Adipose tissue (tissue), 3 donors: ENCODE data around the gene ATP6V1C2. TPM values are rescaled to one million over a fixed set of nuclear protein-coding genes. Genes with fewer than 3 reads are reported as not detected.

Source experiments
- H3K27ac ChIP-seq: one replicate; pipeline ENCODE4 v1.5.1; 2013; ENCODE audit warnings: low read depth, low read length
- WGBS, 3 donors: extraction: QIAGEN DNeasy Blood & Tissue Kit; methylation state at CpG; one replicate each; pipeline ENCODE4 v1.1.7; 2013; 5-methylcytosine and 5-hydroxymethylcytosine counted together
- polyA plus RNA-seq, 3 donors: library from polyadenylated mRNA; stranded (reverse); fragments of 200-250 nt; gene quantifications; one replicate each; pipeline ENCODE4 v1.2.3, GENCODE V29; 2013
- donor health status: healthy with polysubstance abuse.
- donor health status: Bipolar disorder and iron deficiency.
- donor health status: healthy.

The ATP6V1C2 gene, protein sequence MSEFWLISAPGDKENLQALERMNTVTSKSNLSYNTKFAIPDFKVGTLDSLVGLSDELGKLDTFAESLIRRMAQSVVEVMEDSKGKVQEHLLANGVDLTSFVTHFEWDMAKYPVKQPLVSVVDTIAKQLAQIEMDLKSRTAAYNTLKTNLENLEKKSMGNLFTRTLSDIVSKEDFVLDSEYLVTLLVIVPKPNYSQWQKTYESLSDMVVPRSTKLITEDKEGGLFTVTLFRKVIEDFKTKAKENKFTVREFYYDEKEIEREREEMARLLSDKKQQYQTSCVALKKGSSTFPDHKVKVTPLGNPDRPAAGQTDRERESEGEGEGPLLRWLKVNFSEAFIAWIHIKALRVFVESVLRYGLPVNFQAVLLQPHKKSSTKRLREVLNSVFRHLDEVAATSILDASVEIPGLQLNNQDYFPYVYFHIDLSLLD
- polyA plus RNA-seq, result 1 to 10 TPM in 1 of 3 donors, under 1 TPM in 2; 0.79 to 1.7 (median 0.82) TPM

DNA sequence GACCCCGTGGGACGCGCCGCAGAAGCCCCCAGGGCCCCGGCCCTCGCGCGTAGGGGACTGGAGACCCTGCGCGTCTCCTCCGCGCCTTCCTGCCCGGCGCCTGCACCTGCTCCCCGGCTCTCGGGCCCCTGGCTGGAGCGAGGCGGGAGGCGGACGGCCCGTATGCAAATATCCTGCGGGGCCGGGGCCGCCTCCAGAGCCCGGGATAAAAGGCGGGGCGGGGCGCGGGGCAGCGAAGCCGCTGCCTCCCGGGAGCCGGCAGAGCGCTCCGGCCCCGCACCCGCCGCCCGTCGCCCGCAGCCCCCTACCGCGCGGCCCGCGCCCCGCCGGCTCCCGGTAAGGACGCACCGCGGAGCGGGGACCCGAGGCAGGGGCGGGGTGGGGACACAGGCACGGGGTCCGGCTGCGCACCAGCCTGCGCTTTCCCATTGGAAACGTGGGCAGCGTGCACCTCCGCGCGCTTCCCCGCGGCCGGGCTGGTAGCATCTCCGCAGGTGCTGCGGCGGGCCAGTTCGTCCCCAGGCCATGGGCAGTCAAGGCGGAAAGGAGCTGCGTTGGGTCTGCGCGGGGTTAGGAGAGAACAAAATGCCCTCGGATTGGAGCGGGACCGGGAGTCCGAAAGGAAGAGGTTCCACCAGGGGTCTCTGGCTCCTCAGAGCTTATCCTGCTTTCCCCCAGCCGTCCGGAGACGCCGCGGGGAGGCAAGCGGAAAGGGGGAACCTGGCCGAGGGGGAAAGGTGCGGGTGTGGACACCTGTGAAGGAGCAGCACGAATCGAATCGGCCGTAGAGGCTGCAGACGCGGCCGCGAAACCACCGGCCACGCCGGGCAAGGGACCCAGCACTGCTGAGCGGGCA is at the start of gene ATP6V1C2:
TSS of gene ATP6V1C2 (plus strand) at position 235 of the 856 bp plus-strand sequence. CDS start 1,220 bp downstream, outside the sequence.
- WGBS, 3 donors, result 1% methylated on average over 68 to 99 of the region's 99 CpGs
- H3K27ac ChIP-seq, result no peak within 1 kb of the TSS

DNA sequence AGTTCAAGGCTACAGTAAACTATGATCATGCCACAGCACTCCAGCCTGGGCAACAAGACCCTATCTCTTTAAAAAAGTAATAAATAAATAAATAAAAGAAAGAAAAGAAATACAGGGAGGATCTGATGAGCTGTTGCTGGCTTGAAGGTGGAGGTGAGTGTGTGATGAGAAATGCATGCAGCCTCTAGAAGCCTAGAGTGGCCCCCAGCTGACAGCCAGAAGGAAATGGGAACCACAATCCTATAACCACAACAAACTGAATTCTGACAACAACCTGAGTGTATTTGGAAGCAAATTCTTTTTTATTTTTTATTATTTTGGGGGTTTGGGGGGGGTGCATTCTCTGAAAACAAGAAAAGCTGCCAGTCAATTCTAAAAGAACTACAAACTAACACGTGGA is 46.3 kb upstream of the ATP6V1C2 start:
- no peak overlapping the region for H3K27ac ChIP-seq
- WGBS, 3 donors, result 53 to 85% (median 54%) methylated on average over 1 of the region's 1 CpG

DNA sequence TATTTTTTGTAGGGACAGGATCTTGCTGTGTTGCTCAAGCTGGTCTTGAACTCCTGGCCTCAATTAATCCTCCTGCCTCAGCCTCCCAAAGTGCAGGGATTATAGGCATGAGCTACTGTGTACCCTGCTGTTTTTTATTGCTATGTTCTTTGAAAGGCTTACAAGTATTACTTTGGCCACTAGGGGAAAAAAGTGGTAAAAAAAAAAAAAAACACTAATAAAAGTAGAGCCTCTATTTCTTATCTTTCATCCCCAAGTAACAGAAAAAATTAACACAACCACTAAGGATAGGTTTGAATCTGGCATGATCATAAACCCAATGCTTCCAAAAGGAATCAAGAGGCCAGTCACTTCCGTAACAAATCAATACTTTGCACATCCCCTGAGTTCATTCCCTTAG is 43.2 kb upstream of the ATP6V1C2 start:
- no peak overlapping the region for H3K27ac ChIP-seq
- 95 to 100% (median 98%) methylated on average over 1 of the region's 1 CpG for WGBS, 3 donors

DNA sequence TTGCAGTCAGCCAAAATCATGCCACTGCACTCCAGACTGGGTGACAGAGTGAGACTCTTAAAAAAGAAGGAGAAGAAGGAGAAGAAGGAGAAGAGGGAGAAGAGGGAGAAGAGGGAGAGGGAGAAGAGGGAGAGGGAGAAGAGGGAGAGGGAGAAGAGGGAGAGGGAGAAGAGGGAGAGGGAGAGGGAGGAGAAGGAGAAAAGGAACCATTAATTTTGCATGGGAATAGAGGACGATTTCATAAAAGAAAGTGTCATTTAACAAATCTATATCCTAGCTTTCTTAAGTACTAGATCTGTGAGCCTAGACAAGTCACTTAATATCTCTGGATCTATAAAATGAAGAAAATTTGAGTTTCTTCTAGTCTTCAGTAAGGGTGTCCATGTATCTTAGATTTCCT is 41.2 kb upstream of the ATP6V1C2 start:
- H3K27ac ChIP-seq, result no peak overlapping the region
- WGBS, 3 donors, result 57 to 100% (median 71%) methylated on average over 1 of the region's 1 CpG

DNA sequence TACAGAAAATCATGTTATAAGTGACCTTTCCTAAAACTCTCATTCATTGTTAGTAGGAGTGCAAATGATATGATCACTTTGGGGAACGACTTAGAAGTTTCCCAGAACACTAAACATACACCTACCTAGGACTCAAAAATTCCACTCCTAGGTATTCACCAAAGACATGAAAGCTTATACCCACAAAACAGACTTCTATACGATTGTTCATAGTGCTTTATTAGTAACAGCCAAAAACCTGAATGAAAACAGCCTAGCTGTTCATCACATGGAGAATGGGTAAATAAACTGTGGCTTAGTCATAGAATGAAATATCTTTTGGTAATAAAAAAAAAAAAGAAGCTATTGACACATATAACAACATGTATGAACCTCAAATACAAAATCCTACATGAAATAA is 40.5 kb upstream of the ATP6V1C2 start:
- no peak overlapping the region for H3K27ac ChIP-seq
- 85 to 93% (median 92%) methylated on average over 2 of the region's 2 CpGs for WGBS, 3 donors

DNA sequence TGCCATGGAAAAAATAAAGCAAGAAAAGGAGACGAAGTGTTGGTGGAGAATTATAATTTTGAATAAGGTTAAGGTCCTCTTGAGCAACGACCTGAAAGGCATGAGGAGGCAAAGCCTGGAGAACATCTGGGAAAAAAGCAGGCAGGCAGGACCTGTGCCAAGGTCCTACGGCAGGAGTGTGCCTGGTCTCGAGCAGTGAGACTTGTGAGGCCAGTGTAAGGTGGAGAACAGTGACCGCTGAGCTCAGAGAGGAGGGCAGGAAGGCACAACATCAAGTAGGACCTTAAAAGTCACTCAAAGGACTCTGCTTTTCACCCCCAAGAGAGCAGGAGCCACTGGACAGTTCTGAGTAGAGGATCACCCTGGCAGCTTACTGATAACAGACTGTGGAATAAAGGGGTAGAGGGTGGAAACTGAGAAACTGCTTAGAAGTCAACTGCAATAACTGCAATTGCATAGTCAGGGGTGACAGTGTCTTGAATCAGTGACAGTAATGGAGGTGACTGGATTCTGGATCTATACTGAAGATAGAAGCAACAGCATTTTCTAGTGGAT is 35.2 kb upstream of the ATP6V1C2 start:
- WGBS, 3 donors, result 37 to 72% (median 59%) methylated on average over 5 of the region's 5 CpGs
- no peak overlapping the region for H3K27ac ChIP-seq

DNA sequence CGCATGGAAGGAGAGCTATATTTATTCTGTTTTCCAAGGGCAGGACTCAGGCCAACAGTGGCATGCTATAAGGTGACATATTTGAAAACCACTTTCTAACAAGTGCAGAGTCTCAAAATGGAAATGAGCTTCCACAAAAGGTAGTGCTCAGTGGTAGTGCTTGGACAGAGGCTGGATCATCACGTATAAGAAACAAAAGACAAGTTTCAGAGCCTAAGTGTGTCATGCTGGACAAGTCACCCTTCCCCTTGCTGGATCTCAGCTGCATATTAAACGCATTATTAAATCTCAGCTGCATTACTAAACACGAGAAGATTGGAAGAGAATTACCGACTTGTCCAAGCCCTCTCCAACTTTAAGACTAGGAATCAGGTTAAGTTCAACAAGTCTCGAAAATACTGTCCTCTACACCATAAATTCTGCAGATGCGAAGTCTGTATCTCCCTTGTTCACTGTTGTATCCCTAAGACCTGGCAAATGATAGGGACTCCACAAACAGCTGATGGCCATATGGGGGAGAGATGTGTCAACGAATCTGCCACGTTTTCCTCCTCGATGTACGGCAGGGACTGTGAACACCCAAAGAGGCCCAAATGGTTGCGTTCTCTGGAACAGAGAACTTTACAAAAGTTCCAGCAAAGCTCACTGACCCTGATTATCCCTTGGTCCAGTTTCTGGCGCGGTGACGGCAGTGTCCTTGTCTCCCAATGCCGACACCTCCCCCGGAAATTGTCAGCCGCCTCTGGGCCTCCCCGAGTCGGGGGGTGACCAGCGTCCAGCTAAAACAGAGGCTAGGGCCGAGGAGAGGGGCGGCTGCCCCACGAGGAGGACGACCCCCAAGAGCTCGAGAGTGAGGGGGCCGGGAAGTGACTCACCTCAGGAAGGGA is 32.3 kb upstream of the ATP6V1C2 start:
- 3 to 6% (median 5%) methylated on average over 27 of the region's 27 CpGs for WGBS, 3 donors
- H3K27ac ChIP-seq, result peak overlapping the region; percentile 5

DNA sequence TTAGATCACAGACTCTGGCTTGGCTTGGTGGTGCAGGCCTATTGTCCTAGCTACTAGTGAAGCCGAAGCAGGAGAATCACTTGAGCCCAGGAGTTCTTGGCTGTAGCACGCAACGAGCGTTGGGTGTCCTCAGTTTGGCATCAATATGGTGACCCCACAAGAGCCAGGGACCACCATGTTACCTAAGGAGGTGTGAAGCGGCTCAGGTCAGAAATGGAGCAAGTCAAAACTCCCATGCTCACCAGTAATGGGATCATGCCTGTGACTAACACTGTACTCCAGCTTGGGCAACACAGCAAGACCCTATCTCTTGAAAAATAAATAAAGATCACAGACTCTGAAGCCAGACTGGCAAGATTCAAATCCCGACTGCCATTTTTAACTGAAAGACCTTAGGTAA is 29.9 kb upstream of the ATP6V1C2 start:
- WGBS, 3 donors, result 93 to 95% (median 95%) methylated on average over 6 of the region's 6 CpGs

DNA sequence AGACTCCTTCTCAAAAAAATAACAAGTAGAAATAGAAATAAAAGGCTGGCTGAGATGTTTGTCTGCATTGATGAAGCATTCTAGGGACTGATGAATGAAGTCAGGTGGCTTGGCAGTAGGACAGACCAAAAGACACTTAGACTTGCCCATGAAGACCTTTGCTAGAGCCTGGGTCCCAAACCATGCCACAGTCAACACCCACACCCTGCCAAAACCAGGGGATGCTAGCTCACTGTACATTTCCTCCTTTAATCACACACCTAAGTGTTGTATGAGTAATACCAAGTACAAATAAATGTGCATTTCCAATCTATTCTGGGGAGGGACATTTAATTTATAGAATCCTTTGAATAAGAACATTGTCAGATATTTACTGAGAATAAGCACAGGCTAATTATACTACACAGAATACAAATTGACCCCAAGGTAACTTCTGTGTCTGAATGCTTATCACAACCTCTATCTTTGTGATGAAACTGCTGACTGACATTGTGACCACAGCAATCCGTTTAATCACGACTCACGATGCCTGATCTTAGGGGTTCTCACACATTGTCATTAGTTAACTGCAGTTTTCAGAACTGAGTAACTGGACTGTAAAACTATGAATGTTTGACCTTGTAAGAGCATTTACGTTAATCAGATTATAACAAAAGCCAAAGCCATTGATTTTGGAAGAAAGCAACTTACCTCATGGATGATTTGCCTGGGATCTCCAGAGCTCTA is 21.2 kb upstream of the ATP6V1C2 start:
- no peak overlapping the region for H3K27ac ChIP-seq
- WGBS, 3 donors, result 66 to 77% (median 72%) methylated on average over 4 of the region's 4 CpGs

More for the DNA sequence above, 29.9 kb upstream of the ATP6V1C2 start:
- H3K27ac ChIP-seq, result no peak overlapping the region

DNA sequence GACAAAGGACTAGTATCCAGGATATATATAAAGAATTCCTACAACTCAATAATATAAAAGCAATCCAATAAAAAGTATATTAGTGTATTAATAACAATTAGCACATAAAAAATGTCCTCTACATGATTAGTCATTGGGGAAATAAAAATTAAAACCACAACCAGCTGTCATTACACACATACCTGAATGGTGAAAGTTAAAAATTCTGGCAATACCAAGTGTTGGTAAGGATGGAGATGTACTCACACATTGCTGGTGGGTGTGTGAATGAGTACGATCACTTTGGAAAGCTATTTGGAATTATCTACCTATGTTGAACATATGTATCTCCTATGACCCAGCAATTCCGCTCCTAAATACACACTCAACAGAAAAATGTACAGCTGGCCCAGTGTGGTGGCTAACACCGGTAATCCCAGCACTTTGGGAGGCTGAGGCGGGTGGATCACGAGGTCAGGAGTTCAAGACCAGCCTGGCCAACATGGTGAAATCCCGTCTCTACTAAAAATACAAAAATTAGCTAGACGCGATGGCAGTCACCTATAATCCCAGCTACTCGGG is 17.3 kb upstream of the ATP6V1C2 start:
- WGBS, 3 donors, result 87 to 92% (median 89%) methylated on average over 9 of the region's 9 CpGs
- no peak overlapping the region for H3K27ac ChIP-seq

DNA sequence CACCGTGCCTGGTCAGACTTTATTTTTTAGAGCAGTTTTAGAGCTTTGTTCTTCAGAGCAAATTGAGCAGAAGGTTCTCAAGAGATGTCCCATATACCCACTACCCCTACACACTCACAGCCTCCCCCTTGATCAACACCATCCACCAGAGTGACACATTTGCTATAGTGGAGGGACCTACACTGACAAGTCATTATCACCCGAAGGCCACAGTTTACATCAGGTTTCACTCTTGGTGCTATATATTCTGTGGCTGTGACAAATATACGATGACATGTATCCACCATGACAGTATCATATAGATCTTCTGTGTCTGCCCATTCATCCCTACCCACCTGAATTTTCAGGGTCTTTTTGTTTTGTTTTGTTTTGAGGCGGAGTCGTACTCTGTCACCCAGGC is 15.4 kb upstream of the ATP6V1C2 start:
- no peak overlapping the region for H3K27ac ChIP-seq
- 90 to 94% (median 93%) methylated on average over 5 of the region's 5 CpGs for WGBS, 3 donors

DNA sequence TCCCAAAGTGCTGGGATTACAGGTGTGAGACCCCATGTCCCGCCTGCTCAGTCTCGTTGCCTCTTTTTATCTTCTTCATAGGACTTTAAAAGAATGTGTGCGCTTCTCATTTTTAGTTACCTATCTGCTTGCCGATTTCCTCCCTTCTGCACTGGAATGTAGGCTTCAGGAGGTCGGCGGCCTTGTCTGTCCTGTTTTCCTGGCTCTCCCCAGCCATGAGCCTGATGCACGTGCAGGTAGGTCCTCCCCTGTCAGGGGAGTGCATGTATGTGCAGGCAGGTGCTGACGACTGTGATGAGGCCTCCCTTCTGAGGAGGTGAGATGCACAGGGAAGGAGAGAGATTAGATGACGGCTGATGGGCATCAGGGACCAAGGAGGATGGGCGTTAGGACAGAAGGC is 13.6 kb upstream of the ATP6V1C2 start:
- WGBS, 3 donors, result 50 to 73% (median 70%) methylated on average over 10 of the region's 10 CpGs
- H3K27ac ChIP-seq, result no peak overlapping the region

DNA sequence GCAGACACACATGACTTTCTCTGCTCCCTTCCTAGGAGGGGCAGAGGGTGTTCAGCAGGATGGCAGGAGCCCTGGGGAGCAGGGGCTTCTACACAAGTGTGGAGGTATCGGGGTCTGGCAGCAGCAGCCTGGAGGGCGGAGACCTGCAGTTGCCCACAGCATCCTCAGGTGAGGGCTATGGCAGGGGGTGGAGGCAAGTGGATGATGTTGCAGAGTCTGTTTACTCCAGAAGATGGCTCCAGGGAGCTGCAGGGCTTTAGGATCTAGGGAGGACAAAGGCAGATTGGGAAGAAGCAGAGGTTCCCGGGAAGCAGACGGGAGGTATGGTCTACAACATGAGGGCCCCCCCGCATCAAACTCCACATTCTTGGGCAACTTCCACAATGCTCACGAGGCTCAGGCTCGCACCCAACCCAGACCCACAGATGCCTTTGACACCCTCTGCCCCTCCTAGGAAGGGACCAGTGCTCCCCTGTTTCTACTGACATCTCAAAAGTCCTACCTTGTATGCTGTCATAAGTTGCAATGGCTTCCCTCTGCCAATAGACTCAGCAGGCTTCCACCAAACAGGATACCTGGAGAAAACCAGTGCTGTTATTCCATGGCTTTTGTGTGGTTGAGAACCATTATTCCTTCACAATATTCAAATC is 12.0 kb upstream of the ATP6V1C2 start:
- H3K27ac ChIP-seq, result no peak overlapping the region
- WGBS, 3 donors, result 23 to 30% (median 23%) methylated on average over 7 of the region's 7 CpGs

DNA sequence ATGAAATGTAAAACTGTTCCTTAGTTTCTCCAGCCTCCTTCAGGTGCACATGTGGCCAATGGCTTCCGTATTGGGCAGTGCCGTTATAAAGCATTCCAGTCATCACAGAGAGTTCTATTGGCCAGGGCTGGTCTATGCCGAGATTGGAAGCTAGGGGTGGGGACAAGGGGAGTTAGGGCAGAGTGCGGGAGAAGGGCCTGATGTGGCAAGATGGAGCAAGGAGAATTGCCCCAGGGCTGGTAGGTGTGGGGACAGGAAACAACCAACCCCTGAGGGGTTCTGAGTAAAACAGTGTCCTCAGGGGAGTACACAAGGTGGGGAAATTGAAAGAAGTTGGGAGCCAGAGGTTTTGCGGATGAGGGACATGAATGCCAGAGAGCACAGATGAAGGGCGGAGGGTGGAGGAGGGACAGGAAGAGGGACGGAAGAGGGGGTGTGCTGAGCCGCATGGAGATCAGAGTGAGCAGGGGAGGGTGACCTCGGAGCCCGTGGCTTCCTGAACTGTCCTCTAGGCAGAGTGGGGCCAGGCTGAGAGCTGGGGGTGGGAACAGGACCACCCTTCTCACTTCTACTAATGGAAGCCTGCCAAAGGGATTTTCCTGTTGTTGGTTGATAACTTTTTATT is 9.1 kb upstream of the ATP6V1C2 start:
- WGBS, 3 donors, result 24 to 42% (median 38%) methylated on average over 10 of the region's 10 CpGs
- no peak overlapping the region for H3K27ac ChIP-seq

DNA sequence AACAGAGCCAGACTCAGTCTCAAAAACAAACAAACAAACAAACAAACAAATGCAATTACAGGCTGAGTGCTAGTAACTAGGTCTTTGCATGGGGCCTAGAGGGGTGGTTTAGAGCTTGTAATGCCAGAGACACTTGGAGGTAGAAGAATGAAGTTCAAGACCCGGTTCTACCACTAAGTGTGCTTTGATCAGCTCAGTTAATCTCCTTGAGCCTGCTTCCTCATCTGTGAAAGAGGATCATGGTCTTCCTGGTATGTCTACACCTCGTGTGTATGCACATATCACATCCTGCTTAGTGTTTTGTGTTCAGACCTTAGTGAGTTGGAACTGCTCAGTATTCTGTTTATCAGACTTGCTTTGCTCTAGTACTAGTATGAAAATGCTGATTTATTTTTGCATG is 4.8 kb upstream of the ATP6V1C2 start:
- 38 to 61% (median 45%) methylated on average over 2 of the region's 2 CpGs for WGBS, 3 donors
- no peak overlapping the region for H3K27ac ChIP-seq

DNA sequence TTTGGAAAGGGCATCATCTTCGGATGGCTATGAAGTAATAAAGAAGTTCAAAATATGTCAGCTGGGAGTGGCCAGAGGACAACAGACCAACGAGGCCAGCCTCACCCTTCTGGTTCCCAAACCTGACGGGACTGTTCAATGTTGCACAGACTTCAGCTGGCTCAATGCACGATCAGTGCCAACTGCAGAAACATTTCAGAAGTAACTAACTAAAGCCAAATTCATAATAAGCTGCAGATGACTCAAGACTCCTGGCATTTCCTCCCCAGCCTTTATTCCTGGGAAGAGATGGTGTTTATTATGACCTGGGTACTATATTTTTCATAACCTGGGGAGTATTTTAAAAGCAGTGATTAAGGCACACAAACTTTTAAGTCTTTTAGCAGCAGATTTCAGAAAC is 3.8 kb upstream of the ATP6V1C2 start:
- H3K27ac ChIP-seq, result no peak overlapping the region
- 38 to 40% (median 40%) methylated on average over 4 of the region's 4 CpGs for WGBS, 3 donors
